Glutamatergic neuron (in vitro differentiated cells): ENCODE measurements around the gene DLG1. TPM values are rescaled to one million over a fixed set of nuclear protein-coding genes. Genes with fewer than 3 reads are reported as not detected.

Experiments used
- DNase-seq: peaks from one replicate; pipeline ENCODE4 v3.0.0; 2022
- H3K27ac Mint-ChIP-seq: one replicate; pipeline ENCODE4 v1.8.0; 2020; ENCODE audit warnings: mild to moderate bottlenecking, mixed read lengths, inconsistent platforms; ENCODE audit not compliant: unreplicated experiment
- H3K27me3 Mint-ChIP-seq: one replicate; pipeline ENCODE4 v1.8.0; 2020; ENCODE audit warnings: mild to moderate bottlenecking, moderate library complexity, mixed read lengths, inconsistent platforms; ENCODE audit not compliant: unreplicated experiment
- H3K36me3 Mint-ChIP-seq: one replicate; pipeline ENCODE4 v1.8.0; 2020; ENCODE audit warnings: mild to moderate bottlenecking, mixed read lengths, inconsistent platforms; ENCODE audit not compliant: unreplicated experiment
- H3K4me1 Mint-ChIP-seq: one replicate; pipeline ENCODE4 v1.8.0; 2020; ENCODE audit warnings: mild to moderate bottlenecking, low read depth, mixed read lengths, inconsistent platforms; ENCODE audit not compliant: unreplicated experiment
- H3K4me3 Mint-ChIP-seq: one replicate; pipeline ENCODE4 v1.8.0; 2020; ENCODE audit warnings: mild to moderate bottlenecking, mixed read lengths, inconsistent platforms; ENCODE audit not compliant: unreplicated experiment
- H3K9me3 Mint-ChIP-seq: one replicate; pipeline ENCODE4 v1.8.0; 2020; ENCODE audit warnings: mild to moderate bottlenecking, moderate library complexity, mixed read lengths, inconsistent platforms; ENCODE audit not compliant: unreplicated experiment
- total RNA-seq: library from RNA; stranded (reverse); fragmentation: NEBNext Ultra II Directional; extraction: Animal tissue kit (Norgen Biotek cat#: 25700); gene quantifications from one replicate; pipeline ENCODE4 v1.2.1, GENCODE V29; 2021; ENCODE audit not compliant: unreplicated experiment
- TF ChIP-seq, protein P1 (sequence below): fragments of 200-600 bp; sonication (generic); IDR thresholded peaks from one replicate; pipeline ENCODE4 v1.5.0; 2021; ENCODE audit not compliant: partially characterized antibody, unreplicated experiment

The DLG1 gene
- total RNA-seq, 1 donor from 2014 or later: 66.0 TPM

DNA sequence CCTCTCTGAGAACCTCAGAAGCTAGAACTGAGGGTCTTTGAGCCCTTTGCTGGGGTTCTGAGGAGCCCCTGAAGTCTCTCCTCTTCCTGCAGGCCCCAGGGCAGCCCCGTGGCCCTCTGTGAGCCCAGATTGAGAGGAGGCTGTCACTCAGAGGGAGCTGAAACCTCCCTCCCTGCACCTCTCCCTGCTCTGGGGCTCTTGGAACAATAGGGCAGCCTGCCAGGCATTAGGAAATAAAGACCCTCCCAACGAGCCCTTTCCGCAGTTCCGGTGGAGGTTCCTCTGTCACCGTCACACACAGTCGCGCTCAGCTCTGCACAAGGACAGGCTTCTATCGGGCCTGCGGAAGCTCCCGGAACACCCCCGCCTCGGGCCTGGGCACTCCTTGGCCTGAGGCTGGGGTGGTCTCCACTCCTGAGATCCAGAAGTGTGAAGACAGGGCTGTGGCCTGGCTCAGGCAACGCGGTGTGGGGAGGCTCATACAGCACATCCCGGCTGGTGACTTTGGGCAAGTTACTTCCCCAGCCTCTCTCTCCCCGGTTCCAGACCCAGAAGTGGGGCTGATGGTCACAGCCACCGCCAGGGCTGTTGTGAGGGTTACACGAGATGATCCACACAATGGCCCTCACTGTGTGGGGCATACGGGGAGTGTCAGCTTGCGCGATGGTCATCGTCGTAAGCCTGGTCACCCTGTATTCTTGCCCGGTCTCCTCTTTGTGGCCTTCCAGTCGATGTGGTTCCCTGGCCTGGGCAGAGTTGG lies 286.5 kb downstream of the DLG1 start:
- DNase-seq: no peak
- TF ChIP-seq, protein P1, sequence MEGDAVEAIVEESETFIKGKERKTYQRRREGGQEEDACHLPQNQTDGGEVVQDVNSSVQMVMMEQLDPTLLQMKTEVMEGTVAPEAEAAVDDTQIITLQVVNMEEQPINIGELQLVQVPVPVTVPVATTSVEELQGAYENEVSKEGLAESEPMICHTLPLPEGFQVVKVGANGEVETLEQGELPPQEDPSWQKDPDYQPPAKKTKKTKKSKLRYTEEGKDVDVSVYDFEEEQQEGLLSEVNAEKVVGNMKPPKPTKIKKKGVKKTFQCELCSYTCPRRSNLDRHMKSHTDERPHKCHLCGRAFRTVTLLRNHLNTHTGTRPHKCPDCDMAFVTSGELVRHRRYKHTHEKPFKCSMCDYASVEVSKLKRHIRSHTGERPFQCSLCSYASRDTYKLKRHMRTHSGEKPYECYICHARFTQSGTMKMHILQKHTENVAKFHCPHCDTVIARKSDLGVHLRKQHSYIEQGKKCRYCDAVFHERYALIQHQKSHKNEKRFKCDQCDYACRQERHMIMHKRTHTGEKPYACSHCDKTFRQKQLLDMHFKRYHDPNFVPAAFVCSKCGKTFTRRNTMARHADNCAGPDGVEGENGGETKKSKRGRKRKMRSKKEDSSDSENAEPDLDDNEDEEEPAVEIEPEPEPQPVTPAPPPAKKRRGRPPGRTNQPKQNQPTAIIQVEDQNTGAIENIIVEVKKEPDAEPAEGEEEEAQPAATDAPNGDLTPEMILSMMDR: no peak
- Mint-ChIP-seq H3K27me3 (peaks cover 4% of the 10 kb centered on the region), H3K27ac (no peak overlapping the region), H3K9me3 (peaks cover 1% of the 10 kb centered on the region), H3K4me1 (peaks cover 1% of the 10 kb centered on the region), H3K4me3 (no peak overlapping the region), H3K36me3 (no peaks in the 10 kb centered on the region)

DNA sequence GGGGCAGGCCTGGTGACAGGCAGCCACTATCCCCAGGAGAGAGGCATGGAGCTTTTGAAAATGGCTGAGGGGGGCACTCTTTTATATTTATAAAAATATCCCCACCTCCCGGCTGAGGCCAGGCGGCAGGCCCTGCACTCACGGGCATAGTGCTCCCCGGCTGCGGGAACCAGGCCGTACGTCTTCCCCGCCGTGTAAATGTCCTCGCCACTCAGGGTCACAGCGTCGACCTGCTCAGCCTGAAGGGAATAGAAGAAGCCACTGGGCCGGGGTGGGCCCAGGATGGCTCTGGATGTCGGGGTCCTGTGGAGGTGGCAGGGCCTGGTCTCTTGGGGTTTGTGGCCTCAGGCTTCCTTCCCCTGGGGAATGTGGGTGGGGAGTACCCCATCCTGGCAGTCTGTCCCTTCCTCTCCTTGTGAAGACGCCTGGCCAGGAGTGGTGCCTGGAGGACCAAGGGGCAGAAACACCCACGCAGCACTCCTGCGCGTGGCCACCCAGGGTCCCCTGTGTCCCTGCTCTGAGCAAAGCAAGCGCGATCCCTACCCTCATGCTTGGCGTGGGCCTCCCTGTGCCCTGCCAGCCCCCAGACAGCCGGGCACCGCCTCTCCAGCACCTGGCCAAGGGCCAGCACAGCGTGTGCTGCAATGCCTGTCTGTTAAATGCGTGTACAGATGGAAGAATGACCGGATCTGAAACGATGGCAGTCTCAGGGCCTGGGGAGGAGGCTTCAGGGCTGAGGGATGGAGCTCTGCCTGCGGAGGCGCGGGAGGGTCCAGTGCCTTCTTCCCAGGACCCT lies 287.7 kb downstream of the DLG1 start:
- Mint-ChIP-seq H3K9me3 (peaks cover 3% of the 10 kb centered on the region), H3K4me3 (no peak overlapping the region), H3K36me3 (no peaks in the 10 kb centered on the region), H3K27ac (no peak overlapping the region), H3K27me3 (peaks cover 4% of the 10 kb centered on the region), H3K4me1 (no peaks in the 10 kb centered on the region)
- TF ChIP-seq, protein P1: no peak
- DNase-seq: no peak

DNA sequence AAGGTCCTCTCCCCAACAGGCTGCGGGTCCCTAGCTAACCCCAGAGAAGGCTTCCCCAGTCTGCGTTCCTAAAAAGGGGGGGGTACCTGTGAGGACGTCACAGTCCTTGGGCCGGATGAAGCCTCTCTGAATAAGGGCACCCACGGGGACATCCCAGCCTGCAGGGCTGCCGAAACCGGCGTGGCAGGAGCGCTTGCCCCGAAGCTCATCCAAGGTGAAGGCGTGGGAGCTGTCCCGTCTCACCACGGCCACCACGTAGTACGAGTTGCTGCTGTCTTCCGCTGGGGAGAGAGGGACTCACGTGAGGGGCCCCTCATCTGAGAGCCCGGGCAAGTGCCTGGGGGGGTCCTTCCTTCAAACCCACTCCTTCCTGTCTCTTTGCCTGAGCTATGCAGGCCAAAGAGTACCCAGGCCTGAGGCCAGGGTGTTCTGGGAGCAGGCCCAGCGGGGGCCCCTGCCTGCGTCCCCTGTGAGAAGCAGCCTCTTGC lies 288.8 kb downstream of the DLG1 start:
- Mint-ChIP-seq H3K27me3 (peaks cover 13% of the 10 kb centered on the region), H3K36me3 (peaks cover 10% of the 10 kb centered on the region), H3K4me1 (no peaks in the 10 kb centered on the region), H3K27ac (no peak overlapping the region), H3K4me3 (no peak overlapping the region), H3K9me3 (peaks cover 10% of the 10 kb centered on the region)
- no peak for DNase-seq
- TF ChIP-seq, protein P1: no peak

DNA sequence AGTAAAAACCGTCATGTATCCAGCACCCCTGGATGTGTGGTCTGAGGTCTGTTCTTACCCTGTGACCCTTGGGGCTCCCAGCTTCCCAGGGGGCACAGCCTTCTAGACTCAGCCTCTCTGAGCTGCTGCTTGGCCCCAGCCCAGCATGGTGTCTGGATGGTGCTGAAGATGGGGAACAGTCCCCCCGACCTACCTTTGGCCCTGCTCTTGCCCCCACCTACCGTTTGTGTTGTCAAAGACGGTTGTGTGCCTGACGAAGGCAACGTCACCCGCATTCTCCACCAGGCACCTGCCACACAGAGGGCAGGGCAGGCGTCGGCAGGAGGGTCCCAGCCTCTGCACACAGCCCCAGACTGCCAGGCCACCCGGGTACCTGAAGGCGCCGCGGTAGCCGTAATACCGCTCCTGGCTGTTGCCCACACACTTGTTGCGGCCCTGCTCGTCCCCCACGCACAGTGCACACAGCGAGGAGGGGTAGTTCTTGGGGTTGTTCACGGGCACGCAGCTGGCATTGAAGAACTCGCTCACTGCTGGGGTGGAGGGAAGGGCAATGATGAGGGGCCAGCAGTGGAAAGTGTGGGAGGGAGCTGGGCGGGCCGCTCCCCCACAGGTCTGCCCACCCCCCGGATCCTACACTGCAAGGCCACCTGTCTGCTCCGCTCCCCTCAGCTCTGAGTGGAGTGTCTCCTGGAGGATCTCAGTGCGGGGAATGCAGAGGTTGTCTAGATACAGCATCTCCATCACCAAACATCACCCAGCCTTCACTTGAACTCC lies 289.8 kb downstream of the DLG1 start:
- Mint-ChIP-seq H3K27ac (no peak overlapping the region), H3K4me3 (no peak overlapping the region), H3K9me3 (peaks cover 10% of the 10 kb centered on the region), H3K4me1 (no peaks in the 10 kb centered on the region), H3K27me3 (peaks cover 13% of the 10 kb centered on the region), H3K36me3 (peaks cover 13% of the 10 kb centered on the region)
- DNase-seq: no peak
- TF ChIP-seq, protein P1: no peak
